Keratinocyte (primary cell): Measurements from ENCODE around the gene RSPH1. TPM values are rescaled to one million over a fixed set of nuclear protein-coding genes. Genes with fewer than 3 reads are reported as not detected.

Source experiments
- DNase-seq: peaks from one replicate; pipeline ENCODE4 v3.0.0-alpha.2; 2011; ENCODE audit warnings: low read depth, missing footprints, low spot score
- FAIRE-seq: peaks from 2 replicates; lab custom pipeline; 2011; peaks lifted over from hg19 to GRCh38; lab: Jason Lieb, UNC
- H2AFZ ChIP-seq: 2 replicates; pipeline ENCODE4 v1.6.0; 2012; ENCODE audit warnings: low read length, control low read depth, inconsistent platforms; ENCODE audit not compliant: control insufficient read depth
- H3K27ac ChIP-seq: 2 replicates; pipeline ENCODE4 v1.5.1; 2011; ENCODE audit warnings: low read length; ENCODE audit not compliant: control insufficient read depth, insufficient read depth
- H3K27me3 ChIP-seq: 3 replicates; pipeline ENCODE4 v1.6.0; 2011; ENCODE audit warnings: low read length; ENCODE audit not compliant: control insufficient read depth, insufficient read depth; ENCODE audit errors: extremely low read depth
- H3K36me3 ChIP-seq, 2 experiments: 2 replicates in 1 of 2; 3 replicates in 1 of 2; pipeline ENCODE4 v1.5.1; 2011; ENCODE audit warnings: low read length in 2 of 2, mild to moderate bottlenecking in 1 of 2; ENCODE audit not compliant: control insufficient read depth in 2 of 2, insufficient read depth in 2 of 2; ENCODE audit errors: extremely low read depth in 1 of 2
- H3K4me1 ChIP-seq: 3 replicates; pipeline ENCODE4 v1.5.1; 2011; ENCODE audit warnings: low read length; ENCODE audit not compliant: control insufficient read depth, insufficient read depth; ENCODE audit errors: extremely low read depth
- H3K4me2 ChIP-seq: 3 replicates; pipeline ENCODE4 v1.6.0; 2011; ENCODE audit warnings: low read depth, low read length; ENCODE audit not compliant: control insufficient read depth, insufficient read depth; ENCODE audit errors: extremely low read depth
- H3K4me3 ChIP-seq, 3 experiments: fragments of 200-600 bp in 1 of 3; sonication (generic) in 1 of 3; 2 replicates in 2 of 3; 3 replicates in 1 of 3; pipeline ENCODE4 v1.5.1; 2011 to 2016; ENCODE audit warnings: low read length in 3 of 3, mild to moderate bottlenecking in 3 of 3, control low read depth in 2 of 3, inconsistent platforms in 1 of 3, low read depth in 1 of 3, mixed read lengths in 1 of 3, mixed run types in 1 of 3, moderate library complexity in 1 of 3; ENCODE audit not compliant: control insufficient read depth in 2 of 3, insufficient read depth in 2 of 3; ENCODE audit errors: extremely low read depth in 1 of 3
- H3K79me2 ChIP-seq: 2 replicates; pipeline ENCODE4 v1.6.0; 2012; ENCODE audit warnings: low read length; ENCODE audit not compliant: control insufficient read depth, insufficient read depth
- H3K9ac ChIP-seq: 3 replicates; pipeline ENCODE4 v1.6.0; 2011; ENCODE audit warnings: low read length; ENCODE audit not compliant: control insufficient read depth, insufficient read depth; ENCODE audit errors: extremely low read depth
- H3K9me1 ChIP-seq: 3 replicates; pipeline ENCODE4 v1.6.0; 2011; ENCODE audit warnings: low read length; ENCODE audit not compliant: control insufficient read depth, insufficient read depth; ENCODE audit errors: extremely low read depth
- H3K9me3 ChIP-seq: 2 replicates; pipeline ENCODE4 v1.5.1; 2012; ENCODE audit warnings: low read depth, low read length; ENCODE audit not compliant: control insufficient read depth
- H4K20me1 ChIP-seq: 3 replicates; pipeline ENCODE4 v1.6.0; 2011; ENCODE audit warnings: low read length; ENCODE audit not compliant: control insufficient read depth, insufficient read depth; ENCODE audit errors: extremely low read depth
- EZH2 ChIP-seq: IDR thresholded peaks from one replicate; pipeline ENCODE4 v1.6.1; 2012; ENCODE audit warnings: inconsistent platforms, mild to moderate bottlenecking, low read length, moderate library complexity
- dilution Hi-C: fragments of 300-500 bp; cut with MboI; formaldehyde crosslinking; loops from one replicate; pipeline ENCODE4 v1.7.0; 2020; ENCODE audit warnings: low sequenced_read_pairs; ENCODE audit not compliant: extremely low pct_ligation_motif_present
- polyA plus RNA-seq, 5 experiments: library from polyadenylated mRNA; depleted of rRNA in 3 of 5; stranded (reverse) in 3 of 5; stranded (forward) in 1 of 5; unstranded in 1 of 5; fragments of >200 nt; gene quantifications; 1 replicate in 1 of 5; 2 replicates in 3 of 5; 3 replicates in 1 of 5; pipeline versions ENCODE4 v1.2.1 to v1.2.3, GENCODE V29; 2011 to 2012; ENCODE audit warnings: missing spikeins in 2 of 5, low read depth in 1 of 5, low replicate concordance in 1 of 5
- TF ChIP-seq, protein P1 (sequence below), 3 experiments: IDR thresholded peaks in 1 of 3; conservative IDR thresholded peaks in 1 of 3; optimal IDR thresholded peaks in 1 of 3; 2 replicates in 2 of 3; 3 replicates in 1 of 3; pipeline versions ENCODE3 to v1.5.1; 2011; ENCODE audit warnings: low read length in 3 of 3, mild to moderate bottlenecking in 3 of 3, moderate library complexity in 2 of 3, control low read depth in 1 of 3, inconsistent platforms in 1 of 3; ENCODE audit not compliant: insufficient read depth in 2 of 3; ENCODE audit errors: extremely low read depth in 1 of 3

The RSPH1 gene
- polyA plus RNA-seq, 1 donor (not counting 4 experiments of a cell fraction or from before 2014, with no cell fraction given) = 0.50 TPM

DNA sequence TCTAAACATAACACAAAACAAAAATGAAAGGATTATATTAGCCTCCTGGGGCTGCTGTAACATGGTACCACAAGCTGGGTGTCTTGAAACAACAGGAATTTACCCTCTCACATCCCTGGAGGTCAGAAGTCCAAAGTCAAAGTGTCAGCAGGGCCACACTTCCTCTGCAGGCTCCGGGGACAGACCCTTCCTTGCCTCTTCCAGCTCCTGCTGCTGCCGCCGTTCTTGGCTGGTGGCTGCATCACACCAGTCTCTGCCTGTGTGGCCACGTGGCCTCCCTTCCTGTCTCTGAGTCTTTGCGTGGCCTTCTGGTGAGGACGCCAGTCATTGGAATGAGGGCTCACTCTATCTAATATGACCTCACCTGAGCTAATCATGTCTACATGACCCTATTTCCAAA is 25.8 kb upstream of the RSPH1 start:
- Histone ChIP-seq H3K9ac (no peak overlapping the region), H3K36me3 (peaks cover 8 to 9% of the 10 kb centered on the region in 2 experiments), H3K79me2 (no peaks in the 10 kb centered on the region), H3K4me1 (peaks cover 5% of the 10 kb centered on the region), H4K20me1 (no peaks in the 10 kb centered on the region), H3K9me1 (no peaks in the 10 kb centered on the region), H3K27ac (no peak overlapping the region), H3K4me3 (no peak overlapping the region), H2AFZ (no peak overlapping the region), H3K9me3 (no peaks in the 10 kb centered on the region), H3K27me3 (no peaks in the 10 kb centered on the region), H3K4me2 (no peak overlapping the region)
- no peak for FAIRE-seq
- TF ChIP-seq, protein P1, sequence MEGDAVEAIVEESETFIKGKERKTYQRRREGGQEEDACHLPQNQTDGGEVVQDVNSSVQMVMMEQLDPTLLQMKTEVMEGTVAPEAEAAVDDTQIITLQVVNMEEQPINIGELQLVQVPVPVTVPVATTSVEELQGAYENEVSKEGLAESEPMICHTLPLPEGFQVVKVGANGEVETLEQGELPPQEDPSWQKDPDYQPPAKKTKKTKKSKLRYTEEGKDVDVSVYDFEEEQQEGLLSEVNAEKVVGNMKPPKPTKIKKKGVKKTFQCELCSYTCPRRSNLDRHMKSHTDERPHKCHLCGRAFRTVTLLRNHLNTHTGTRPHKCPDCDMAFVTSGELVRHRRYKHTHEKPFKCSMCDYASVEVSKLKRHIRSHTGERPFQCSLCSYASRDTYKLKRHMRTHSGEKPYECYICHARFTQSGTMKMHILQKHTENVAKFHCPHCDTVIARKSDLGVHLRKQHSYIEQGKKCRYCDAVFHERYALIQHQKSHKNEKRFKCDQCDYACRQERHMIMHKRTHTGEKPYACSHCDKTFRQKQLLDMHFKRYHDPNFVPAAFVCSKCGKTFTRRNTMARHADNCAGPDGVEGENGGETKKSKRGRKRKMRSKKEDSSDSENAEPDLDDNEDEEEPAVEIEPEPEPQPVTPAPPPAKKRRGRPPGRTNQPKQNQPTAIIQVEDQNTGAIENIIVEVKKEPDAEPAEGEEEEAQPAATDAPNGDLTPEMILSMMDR (optimal IDR thresholded peaks at IDR 0.05 in 1 of 3, IDR thresholded peaks at IDR 0.05 in 1 of 3, conservative IDR thresholded peaks at IDR 0.05 in 1 of 3; ENCODE audit: extremely low read depth in 1 of 3, insufficient read depth in 2 of 3, low read length in 3 of 3) = no peak
- TF ChIP-seq EZH2 = no peak
- dilution Hi-C loops = no loop called here
- no peak for DNase-seq

DNA sequence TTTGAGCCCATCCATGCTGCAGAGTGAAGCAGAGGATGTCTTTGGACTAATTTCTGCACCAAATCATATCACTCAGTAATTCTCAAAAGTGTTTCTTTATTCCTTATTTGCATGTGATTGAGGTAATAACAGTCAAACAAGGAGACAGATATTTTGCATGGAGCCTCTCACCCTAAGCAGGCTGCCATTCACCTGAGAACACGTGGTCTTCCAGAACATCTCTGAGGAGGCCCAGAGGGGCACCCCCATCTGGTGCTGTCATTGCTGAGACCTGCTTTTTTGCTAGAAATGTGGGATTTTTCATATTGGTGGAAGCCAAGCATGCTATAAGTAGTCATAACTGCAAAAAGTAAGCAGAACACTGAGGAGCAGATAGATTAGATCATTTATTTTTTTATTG is 25.4 kb upstream of the RSPH1 start:
- H3K27me3 ChIP-seq = no peaks in the 10 kb centered on the region
- dilution Hi-C loops = no loop called here
- FAIRE-seq (no peak), DNase-seq (no peak)
- peaks cover 5% of the 10 kb centered on the region for H3K4me1 ChIP-seq
- H3K9me3 ChIP-seq = no peaks in the 10 kb centered on the region
- H3K4me2 ChIP-seq = no peak overlapping the region
- H3K9ac ChIP-seq = no peak overlapping the region
- no peaks in the 10 kb centered on the region for H3K9me1 ChIP-seq
- H2AFZ ChIP-seq = no peak overlapping the region
- H4K20me1 ChIP-seq = no peaks in the 10 kb centered on the region
- H3K79me2 ChIP-seq = no peaks in the 10 kb centered on the region
- no peak overlapping the region for H3K27ac ChIP-seq
- H3K36me3 ChIP-seq = peaks cover 8 to 9% of the 10 kb centered on the region in 2 experiments
- H3K4me3 ChIP-seq = no peak overlapping the region
- TF ChIP-seq, protein P1 (optimal IDR thresholded peaks at IDR 0.05 in 1 of 3, IDR thresholded peaks at IDR 0.05 in 1 of 3, conservative IDR thresholded peaks at IDR 0.05 in 1 of 3; ENCODE audit: extremely low read depth in 1 of 3, insufficient read depth in 2 of 3, low read length in 3 of 3) = no peak
